Hematopoietic multipotent progenitor cell treated with erythropoietin and hydrocortisone succinate and interleukin-3 and kit ligand, for 15 days (in vitro differentiated cells): Measurements from ENCODE around the gene CENPU.
A peak's percentile ranks its signal among the peaks of the same experiment; 100 is the strongest.
"Not testable (repeated sequence)": the region's sequence is repeated elsewhere in the genome, so short reads cannot be mapped to it uniquely, and the experiment has no call there.

Source experiments
- DNase-seq: peaks from one replicate; pipeline ENCODE4 v3.0.0-alpha.2; 2015; ENCODE audit warnings: low spot score

The CENPU gene

GRCh38 chr4:184664445-184665210 lies 69.3 kb downstream of the CENPU start:
- DNase-seq, result peak; percentile 55

- DNase-seq, result no peak
These were observed 71.7 kb downstream of the CENPU start for GRCh38 chr4:184662236-184662635.

- no peak for DNase-seq
These were observed 72.9 kb downstream of the CENPU start for GRCh38 chr4:184660978-184661377.

GRCh38 chr4:184657820-184658219 lies 76.1 kb downstream of the CENPU start:
- DNase-seq, result not testable (repeated sequence)

GRCh38 chr4:184657144-184657543 lies 76.8 kb downstream of the CENPU start:
- DNase-seq, result no peak

GRCh38 chr4:184655889-184656869 lies 77.7 kb downstream of the CENPU start:
- no peak for DNase-seq

- no peak for DNase-seq
These were observed 80.2 kb downstream of the CENPU start for GRCh38 chr4:184653650-184654049.

- not testable (repeated sequence) for DNase-seq
These were observed 81.2 kb downstream of the CENPU start for GRCh38 chr4:184652681-184653080.

- no peak for DNase-seq
These were observed 82.0 kb downstream of the CENPU start for GRCh38 chr4:184651899-184652298.

GRCh38 chr4:184649971-184650855 lies 83.7 kb downstream of the CENPU start:
- peak; percentile 29 for DNase-seq

- DNase-seq, result peak; percentile 96
These were observed 84.6 kb downstream of the CENPU start, which contains the start of the genes CASP3 and PRIMPOL for GRCh38 chr4:184649026-184649970. Gene CASP3 (minus strand): TSS chr4:184649447. CDS start chr4:184638453, 10,994 bp downstream. Gene PRIMPOL (plus strand): TSS chr4:184649738. CDS start chr4:184657141, 7,403 bp downstream.

GRCh38 chr4:184648313-184649025 lies 85.4 kb downstream of the CENPU start:
- peak; percentile 50 for DNase-seq

GRCh38 chr4:184648054-184648312 lies 85.9 kb downstream of the CENPU start:
- DNase-seq, result no peak

- no peak for DNase-seq
These were observed 86.4 kb downstream of the CENPU start for GRCh38 chr4:184647266-184648053.

- no peak for DNase-seq
These were observed 87.8 kb downstream of the CENPU start for GRCh38 chr4:184645904-184646610.

GRCh38 chr4:184644553-184645307 lies 89.2 kb downstream of the CENPU start:
- DNase-seq, result no peak
